ENCODE measurements around the gene ZMYND15. TPM values are rescaled to one million over a fixed set of nuclear protein-coding genes. Genes with fewer than 3 reads are reported as not detected.
A peak's percentile ranks its signal among the peaks of the same experiment; 100 is the strongest.

The ZMYND15 gene
- total and polyA plus RNA-seq, 2 of the 13 experiments (the other 11 are each of a cell fraction or from before 2014, with no cell fraction given), result 0.24 to 2.7 TPM

DNA sequence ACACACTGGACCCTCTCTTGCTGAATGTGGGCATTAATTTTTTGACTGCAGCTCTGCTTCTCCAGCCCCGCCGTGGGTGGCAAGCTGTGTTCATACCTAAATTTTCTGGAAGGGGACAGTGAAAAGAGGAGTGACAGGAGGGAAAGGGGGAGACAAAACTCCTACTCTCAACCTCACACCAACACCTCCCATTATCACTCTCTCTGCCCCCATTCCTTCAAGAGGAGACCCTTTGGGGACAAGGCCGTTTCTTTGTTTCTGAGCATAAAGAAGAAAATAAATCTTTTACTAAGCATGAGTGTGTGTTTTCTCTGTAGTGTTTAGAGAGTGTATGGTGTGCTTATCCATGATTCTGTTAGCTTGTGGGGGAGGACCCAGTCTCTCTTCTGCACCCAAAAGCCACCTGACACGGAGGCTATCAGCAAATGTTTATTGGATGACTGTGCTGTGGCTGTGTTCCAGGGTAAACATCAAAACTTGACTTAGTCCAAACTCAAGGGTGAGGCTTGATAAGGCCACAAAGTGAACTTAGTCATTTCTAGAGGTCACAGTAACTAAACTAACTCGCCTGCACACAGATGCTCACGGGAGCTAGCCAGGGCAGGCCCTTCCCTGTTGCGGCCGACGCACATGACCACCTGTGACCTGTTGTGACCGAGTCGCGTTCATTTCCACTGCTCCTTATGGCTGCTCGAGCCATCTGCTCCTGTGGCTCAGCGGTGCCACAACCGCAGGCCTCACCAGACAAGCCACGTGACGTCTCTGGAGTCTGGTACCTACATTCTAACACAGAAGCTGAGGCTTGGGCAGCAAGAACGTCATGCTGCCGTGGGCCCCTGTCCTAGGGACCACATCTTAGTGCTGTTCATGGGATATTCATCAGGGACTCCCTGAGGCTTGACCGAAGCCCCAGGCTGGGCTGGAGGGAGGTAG is 18.2 kb upstream of the ZMYND15 start (continued):
- TF ChIP-seq HDAC2 (CRISPR knock-in tag; IDR thresholded peaks at IDR 0.05), result peak; percentile 72
- TF ChIP-seq, protein P1, sequence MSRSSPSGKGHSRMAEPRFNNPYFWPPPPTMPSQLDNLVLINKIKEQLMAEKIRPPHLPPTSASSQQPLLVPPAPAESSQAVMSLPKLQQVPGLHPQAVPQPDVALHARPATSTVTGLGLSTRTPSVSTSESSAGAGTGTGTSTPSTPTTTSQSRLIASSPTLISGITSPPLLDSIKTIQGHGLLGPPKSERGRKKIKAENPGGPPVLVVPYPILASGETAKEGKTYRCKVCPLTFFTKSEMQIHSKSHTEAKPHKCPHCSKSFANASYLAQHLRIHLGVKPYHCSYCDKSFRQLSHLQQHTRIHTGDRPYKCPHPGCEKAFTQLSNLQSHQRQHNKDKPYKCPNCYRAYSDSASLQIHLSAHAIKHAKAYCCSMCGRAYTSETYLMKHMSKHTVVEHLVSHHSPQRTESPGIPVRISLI (CRISPR knock-in tag; IDR thresholded peaks at IDR 0.05; ENCODE audit: borderline replicate concordance), result no peak
- TF ChIP-seq RXRB (CRISPR knock-in tag; IDR thresholded peaks at IDR 0.05; ENCODE audit: borderline replicate concordance), result peak; percentile 89
- TF ChIP-seq ZNF431 (CRISPR knock-in tag; IDR thresholded peaks at IDR 0.05; ENCODE audit: borderline replicate concordance, low read depth), result 0 out of 2 replicates have a peak, but pooled peaks have one; percentile 52
- no peak for TF ChIP-seq ZNF34 (CRISPR knock-in tag; IDR thresholded peaks at IDR 0.05; ENCODE audit: borderline replicate concordance)
- TF ChIP-seq, protein P2, sequence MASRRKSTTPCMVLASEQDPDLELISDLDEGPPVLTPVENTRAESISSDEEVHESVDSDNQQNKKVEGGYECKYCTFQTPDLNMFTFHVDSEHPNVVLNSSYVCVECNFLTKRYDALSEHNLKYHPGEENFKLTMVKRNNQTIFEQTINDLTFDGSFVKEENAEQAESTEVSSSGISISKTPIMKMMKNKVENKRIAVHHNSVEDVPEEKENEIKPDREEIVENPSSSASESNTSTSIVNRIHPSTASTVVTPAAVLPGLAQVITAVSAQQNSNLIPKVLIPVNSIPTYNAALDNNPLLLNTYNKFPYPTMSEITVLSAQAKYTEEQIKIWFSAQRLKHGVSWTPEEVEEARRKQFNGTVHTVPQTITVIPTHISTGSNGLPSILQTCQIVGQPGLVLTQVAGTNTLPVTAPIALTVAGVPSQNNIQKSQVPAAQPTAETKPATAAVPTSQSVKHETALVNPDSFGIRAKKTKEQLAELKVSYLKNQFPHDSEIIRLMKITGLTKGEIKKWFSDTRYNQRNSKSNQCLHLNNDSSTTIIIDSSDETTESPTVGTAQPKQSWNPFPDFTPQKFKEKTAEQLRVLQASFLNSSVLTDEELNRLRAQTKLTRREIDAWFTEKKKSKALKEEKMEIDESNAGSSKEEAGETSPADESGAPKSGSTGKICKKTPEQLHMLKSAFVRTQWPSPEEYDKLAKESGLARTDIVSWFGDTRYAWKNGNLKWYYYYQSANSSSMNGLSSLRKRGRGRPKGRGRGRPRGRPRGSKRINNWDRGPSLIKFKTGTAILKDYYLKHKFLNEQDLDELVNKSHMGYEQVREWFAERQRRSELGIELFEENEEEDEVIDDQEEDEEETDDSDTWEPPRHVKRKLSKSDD (CRISPR knock-in tag; IDR thresholded peaks at IDR 0.05; ENCODE audit: low read depth), result peak; percentile 83
- no peak for TF ChIP-seq SP1 (IDR thresholded peaks at IDR 0.05)
- TF ChIP-seq SP1 (CRISPR knock-in tag; IDR thresholded peaks at IDR 0.05), result no peak
- no peak for TF ChIP-seq ARNT (IDR thresholded peaks at IDR 0.05)
- TF ChIP-seq, protein P3, sequence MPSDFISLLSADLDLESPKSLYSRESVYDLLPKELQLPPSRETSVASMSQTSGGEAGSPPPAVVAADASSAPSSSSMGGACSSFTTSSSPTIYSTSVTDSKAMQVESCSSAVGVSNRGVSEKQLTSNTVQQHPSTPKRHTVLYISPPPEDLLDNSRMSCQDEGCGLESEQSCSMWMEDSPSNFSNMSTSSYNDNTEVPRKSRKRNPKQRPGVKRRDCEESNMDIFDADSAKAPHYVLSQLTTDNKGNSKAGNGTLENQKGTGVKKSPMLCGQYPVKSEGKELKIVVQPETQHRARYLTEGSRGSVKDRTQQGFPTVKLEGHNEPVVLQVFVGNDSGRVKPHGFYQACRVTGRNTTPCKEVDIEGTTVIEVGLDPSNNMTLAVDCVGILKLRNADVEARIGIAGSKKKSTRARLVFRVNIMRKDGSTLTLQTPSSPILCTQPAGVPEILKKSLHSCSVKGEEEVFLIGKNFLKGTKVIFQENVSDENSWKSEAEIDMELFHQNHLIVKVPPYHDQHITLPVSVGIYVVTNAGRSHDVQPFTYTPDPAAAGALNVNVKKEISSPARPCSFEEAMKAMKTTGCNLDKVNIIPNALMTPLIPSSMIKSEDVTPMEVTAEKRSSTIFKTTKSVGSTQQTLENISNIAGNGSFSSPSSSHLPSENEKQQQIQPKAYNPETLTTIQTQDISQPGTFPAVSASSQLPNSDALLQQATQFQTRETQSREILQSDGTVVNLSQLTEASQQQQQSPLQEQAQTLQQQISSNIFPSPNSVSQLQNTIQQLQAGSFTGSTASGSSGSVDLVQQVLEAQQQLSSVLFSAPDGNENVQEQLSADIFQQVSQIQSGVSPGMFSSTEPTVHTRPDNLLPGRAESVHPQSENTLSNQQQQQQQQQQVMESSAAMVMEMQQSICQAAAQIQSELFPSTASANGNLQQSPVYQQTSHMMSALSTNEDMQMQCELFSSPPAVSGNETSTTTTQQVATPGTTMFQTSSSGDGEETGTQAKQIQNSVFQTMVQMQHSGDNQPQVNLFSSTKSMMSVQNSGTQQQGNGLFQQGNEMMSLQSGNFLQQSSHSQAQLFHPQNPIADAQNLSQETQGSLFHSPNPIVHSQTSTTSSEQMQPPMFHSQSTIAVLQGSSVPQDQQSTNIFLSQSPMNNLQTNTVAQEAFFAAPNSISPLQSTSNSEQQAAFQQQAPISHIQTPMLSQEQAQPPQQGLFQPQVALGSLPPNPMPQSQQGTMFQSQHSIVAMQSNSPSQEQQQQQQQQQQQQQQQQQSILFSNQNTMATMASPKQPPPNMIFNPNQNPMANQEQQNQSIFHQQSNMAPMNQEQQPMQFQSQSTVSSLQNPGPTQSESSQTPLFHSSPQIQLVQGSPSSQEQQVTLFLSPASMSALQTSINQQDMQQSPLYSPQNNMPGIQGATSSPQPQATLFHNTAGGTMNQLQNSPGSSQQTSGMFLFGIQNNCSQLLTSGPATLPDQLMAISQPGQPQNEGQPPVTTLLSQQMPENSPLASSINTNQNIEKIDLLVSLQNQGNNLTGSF (CRISPR knock-in tag; IDR thresholded peaks at IDR 0.05), result no peak
- TF ChIP-seq, protein P4, sequence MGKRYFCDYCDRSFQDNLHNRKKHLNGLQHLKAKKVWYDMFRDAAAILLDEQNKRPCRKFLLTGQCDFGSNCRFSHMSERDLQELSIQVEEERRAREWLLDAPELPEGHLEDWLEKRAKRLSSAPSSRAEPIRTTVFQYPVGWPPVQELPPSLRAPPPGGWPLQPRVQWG (CRISPR knock-in tag; IDR thresholded peaks at IDR 0.05; ENCODE audit: borderline replicate concordance, low read depth), result no peak
- TF ChIP-seq SRY (CRISPR knock-in tag; IDR thresholded peaks at IDR 0.05), result peak; percentile 85; the same call in 1 of the 2 replicates
- TF ChIP-seq, protein P5, sequence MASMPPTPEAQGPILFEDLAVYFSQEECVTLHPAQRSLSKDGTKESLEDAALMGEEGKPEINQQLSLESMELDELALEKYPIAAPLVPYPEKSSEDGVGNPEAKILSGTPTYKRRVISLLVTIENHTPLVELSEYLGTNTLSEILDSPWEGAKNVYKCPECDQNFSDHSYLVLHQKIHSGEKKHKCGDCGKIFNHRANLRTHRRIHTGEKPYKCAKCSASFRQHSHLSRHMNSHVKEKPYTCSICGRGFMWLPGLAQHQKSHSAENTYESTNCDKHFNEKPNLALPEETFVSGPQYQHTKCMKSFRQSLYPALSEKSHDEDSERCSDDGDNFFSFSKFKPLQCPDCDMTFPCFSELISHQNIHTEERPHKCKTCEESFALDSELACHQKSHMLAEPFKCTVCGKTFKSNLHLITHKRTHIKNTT (CRISPR knock-in tag; IDR thresholded peaks at IDR 0.05), result no peak
- no peak for TF ChIP-seq ZNF883 (CRISPR knock-in tag; IDR thresholded peaks at IDR 0.05; ENCODE audit: not compliant biosample characterization)
- TF ChIP-seq SP4 (CRISPR knock-in tag; IDR thresholded peaks at IDR 0.05), result 0 out of 2 replicates have a peak, but pooled peaks have one; percentile 31
- TF ChIP-seq RAD21 (CRISPR knock-in tag; IDR thresholded peaks at IDR 0.05), result 0 out of 2 replicates have a peak, but pooled peaks have one; percentile 12
- TF ChIP-seq CBX5 (CRISPR knock-in tag; IDR thresholded peaks at IDR 0.05; ENCODE audit: borderline replicate concordance), result no peak
- TF ChIP-seq KDM6A (CRISPR knock-in tag; IDR thresholded peaks at IDR 0.05; ENCODE audit: low read depth), result no peak
